ENCODE results near the gene PROK1.

The PROK1 gene

DNA sequence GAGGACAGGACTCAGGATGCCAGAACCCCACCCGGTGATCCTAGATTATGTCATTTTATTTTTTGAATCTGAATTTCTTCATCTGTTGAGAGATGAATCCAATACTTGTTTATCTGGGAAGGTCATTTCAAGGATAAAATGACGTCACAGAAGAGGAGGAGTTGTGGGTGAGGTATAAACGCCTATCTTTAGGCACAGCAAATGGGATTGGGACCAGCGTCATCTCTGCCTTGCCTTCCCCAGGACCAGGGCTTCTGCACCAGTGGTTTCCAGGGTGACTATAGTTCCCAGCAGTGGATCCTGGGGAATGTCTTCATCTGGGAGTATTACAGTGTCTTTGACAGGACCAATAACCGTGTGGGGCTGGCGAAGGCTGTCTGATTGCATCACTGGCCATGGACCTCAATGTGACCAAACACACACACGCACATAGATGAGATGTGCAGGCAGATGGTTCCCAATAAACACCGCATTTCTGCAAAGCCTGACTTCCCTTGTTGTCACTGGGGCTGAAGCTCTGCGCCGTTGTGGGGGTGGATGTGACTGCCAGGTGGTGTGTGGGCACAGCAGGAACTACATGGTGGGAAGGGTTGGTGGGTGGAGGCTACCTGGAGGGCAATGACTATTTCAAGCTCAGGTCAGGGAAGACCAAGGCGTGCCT lies 40.0 kb downstream of the PROK1 start:
- DNase-seq = no peak

DNA sequence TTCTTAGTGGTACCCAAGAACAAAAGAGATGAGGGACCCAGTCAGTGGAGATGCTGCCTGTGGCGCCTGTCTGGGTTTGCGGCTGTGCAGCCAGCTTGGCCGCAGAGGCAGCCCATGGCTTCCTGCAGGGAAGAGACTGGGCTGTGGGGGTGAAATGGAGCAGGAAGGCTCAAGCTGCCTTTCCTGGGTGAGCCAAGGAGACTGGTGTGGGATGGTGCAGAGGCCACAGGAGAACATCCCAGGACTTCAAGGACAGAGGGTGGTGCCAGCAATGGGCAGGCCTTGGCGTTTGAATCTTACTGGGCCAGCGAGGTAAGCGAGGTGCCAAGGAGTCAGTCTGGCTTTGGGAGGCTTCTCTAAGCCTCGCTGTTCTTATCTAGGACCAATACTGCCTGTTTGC lies 41.6 kb downstream of the PROK1 start:
- no peak for DNase-seq

DNA sequence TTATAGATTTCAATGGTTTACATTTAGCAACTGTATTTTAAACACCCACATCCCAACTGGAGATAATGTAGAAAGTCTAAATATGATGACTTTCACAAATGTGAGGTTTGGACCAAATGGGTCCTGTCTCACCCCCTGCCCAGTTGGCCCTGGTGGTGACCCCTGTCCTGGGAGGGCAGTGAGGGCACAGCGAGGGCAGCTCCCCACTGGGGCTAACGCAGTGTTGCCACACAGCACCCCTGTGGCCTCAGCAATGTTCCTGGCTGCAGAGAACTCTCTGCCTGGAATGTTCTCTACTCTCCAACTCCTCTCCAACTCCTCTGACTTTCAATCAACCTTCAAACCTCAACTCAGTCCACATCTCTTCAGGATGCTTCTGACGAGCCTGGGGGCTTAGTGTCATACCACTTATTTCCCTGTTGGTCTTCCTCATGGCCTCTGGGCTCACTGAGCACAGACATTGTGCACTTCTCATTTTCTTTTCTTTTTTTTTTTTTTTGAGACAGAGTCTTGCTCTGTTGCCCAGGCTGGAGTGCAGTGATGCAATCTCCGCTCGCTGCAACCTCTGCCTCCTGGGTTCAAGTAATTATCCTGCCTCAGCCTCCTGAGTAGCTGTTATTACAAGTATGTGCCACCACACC lies 42.2 kb downstream of the PROK1 start:
- DNase-seq = no peak

DNA sequence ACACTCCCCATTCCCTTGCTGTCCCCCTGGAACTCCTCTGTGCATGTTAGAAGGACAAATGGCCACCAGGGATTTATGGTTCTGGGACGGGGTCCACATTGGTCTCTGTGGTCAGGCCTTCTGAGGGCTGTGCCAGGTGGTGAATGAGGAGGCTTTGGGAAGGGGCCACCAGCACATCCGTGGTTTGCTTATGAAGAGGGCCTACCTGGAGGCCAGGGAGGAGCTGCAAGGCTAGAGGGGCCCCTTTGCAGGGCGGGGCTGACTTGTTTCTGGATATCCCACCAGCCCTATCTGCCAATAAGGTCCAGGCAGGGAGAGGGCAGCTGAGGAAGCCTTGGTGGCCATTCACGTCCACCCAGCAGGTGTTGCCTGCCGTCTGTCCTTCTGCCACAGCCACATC lies 43.1 kb downstream of the PROK1 start:
- DNase-seq = no peak

DNA sequence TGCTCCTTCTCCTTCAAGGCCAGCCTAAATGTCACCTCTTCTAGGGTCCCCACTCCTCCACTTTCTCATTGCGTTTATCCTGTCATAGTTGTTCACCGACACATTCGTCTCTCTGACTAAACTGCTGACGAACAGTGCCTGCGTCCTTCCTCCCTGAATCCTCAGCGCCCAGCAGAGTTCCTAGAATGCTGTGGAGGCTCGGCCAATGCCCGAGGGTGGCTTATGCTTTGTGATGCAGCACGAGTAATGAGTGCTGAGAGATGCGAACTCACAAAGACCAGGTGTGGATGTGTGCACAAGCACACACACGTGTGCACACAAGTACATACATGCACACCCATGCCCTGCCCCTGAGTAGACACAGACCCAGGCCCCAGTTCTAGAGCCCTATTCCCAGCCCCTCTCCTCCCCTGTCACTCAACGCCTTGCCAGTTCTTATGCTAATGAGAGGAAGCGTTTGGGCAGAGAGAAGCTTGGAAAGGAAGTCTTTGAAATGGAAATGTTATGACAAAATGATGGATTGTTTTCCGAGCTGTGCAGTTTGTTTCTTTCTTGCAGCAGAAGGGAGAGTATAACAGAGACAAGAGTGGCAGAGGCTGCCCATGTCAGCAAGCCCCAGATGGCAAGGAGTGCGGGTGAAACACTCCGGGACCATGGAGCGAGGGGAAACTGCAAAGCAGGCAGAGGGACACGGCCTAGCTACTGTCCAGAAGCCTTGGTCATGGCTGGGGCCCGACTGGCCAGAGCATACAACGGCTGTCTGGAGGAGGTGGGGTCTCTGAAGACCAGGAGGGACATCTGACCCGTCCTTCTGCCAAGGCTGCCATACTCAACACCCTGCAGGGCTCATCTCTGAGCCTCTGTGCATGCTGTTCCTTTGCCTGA lies 43.8 kb downstream of the PROK1 start:
- DNase-seq = no peak

DNA sequence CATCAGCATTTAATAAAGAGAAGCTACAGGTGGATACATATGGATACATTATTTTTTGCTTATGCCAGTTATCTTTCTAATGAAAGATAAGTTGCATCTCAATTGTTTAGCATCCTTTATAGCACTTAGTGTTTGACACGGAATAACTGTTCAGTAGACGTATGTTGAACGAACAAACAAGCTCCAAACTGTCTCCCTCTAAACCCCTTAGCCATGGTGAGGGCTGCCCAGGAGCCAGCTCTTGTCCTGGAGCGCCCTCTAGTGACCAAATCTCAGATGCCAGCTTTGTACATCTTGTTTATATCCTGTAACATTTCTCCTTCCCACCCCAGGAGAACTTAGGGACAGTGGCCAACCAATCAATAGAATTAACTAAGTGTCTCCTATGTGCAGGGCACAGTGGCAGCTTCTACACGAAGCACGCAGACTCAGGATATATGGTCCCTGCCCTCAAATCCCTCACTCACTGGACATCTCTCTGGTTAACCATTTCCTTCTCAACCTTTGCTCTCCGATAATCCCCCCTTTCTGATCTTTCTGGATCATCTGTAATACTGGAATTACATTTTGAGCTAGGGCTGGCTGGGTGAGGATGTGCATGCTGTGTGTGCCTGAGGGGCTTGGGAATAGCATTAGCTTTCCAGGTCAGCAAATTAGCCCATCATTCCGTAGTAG lies 45.1 kb downstream of the PROK1 start:
- peak; percentile 38 for DNase-seq

DNA sequence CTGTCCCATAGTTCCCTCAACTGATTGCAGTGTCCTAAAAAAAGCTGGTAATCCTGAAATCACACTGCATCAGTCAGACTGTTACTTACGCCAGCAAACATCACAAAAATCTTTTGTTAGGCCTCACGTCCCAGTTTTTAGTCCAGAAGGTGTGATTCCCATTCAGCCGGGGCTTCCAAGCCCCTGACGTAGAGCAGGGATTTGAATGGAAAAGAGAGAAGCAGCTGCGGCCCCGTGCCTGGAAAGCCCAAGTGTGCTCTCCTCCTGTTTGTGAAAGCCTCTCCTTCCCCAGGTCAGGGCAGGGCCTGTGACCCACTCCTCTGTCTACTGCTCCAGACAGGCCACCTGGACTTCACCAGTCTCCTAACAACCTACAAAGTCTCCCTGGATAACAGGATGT lies 47.3 kb downstream of the PROK1 start:
- no peak for DNase-seq

DNA sequence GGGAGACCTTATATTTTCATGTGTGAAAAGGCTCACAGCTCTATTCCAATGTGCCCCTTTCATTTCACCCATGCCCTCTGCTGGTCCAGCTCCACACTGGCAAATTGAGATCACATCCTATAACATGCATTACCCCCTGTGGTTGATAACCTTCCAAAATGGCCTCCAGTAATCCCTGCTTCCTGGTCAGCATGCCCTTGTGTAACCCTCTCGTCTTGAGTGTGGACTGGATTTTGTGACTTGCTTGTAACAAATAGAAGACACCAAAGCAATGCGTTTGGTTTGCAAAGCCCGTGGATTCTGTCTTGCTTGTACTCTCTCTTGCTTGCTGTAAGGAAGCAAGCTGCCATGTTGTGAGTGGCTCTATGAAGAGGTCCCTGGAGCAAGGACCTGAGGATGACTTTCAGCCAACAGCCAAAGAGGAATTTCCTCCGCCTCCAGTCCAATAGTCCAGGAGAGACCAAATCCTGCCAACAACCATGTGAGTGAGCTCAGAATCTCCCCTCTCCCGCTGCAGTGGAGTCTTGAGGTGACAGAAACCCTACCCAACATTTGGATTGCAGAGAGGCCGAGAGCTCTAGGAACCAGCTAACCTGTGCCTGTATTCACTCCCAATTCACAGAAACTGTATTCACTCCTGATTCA lies 50.7 kb downstream of the PROK1 start:
- DNase-seq = no peak

DNA sequence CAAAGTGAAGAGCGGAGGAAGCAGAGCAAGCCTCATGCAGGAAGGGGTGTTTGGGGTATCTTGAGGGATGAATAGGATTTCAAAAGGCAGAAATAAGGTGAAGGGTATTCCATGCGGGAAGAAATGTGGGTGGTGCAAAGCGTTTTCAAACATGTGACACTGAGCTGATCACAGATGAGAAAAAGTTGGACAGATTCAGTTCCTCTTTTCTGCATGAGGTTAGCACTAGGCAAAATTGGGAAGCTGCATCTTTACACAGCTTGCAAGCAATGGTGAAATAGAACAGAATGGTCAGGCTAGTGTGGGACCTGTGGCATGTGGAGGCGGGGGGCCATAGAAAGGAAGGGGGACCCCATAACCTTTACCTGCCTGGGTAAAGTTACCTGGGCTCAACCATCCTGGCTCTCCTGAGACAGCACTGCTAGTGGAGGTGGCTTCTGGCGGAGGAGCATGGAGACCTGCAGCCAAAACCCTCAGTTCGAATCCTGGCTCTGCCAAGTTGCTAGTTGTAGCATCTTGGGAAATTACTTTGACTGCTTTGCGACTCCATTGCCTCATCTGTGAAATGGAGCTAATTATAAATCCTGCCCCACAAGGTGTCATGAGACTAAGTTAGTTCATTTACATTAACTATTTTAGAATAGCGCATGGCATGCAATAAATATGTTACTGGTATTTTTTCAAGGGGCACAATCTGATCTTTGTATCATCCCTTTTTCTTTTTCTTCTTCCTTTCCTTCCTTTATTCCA lies 51.6 kb downstream of the PROK1 start:
- DNase-seq = no peak

DNA sequence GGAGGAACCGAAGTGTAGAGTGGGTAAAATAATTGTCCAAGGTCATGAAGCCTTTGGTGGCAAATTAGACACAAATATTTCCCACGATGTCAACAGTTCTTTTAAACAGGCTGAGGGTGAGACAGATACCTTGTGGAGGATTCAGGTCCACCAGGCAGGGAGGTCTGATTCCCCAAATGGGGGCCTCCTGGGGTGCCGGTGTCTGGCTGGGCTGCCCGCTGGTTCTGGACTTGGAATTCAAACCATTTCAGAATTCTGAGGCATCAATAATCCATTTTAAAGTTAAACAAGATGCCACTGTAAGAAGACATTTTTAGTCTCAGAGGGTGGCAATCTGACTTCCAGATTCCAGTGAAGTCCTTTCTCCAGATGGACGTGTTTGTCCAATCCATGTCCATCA lies 52.5 kb downstream of the PROK1 start:
- DNase-seq = no peak

DNA sequence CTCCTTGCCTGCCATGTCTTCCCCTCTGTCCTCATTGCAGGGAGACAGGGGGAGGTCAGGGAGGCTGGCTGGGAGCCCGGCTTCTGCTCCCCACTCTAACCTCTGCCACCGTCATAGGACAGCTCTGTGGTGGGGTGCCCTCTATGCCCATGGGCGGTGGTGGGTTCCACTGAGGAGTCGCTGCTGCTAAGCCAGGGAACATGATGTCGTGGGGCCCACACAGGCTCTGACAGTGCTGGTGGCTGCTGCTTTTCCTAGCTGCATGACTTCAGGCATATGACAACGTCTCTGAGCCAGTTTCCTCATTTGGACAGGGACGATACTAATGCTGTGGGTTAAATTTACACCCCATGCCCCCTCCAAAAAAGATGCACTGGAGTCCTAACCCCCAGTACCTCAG lies 53.3 kb downstream of the PROK1 start:
- DNase-seq = no peak

DNA sequence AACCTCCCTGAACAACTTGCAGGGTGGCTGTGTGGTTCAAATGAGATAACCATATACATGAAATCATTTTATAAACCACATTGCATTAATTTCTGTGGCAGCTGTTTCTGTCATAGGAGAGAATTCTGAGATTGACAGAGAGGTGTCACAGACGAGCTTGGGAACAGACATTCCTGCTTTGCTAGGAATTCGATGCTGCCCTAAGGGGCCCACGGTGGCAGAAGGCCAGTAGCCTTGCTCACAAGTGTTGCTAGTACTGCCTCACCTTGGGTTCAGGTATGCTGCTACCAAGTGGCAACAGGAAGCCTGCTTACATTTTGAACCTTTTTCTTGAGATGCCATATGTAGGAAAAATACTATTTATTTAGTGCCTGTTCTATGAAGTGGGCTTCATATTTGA lies 54.6 kb downstream of the PROK1 start:
- DNase-seq = no peak

DNA sequence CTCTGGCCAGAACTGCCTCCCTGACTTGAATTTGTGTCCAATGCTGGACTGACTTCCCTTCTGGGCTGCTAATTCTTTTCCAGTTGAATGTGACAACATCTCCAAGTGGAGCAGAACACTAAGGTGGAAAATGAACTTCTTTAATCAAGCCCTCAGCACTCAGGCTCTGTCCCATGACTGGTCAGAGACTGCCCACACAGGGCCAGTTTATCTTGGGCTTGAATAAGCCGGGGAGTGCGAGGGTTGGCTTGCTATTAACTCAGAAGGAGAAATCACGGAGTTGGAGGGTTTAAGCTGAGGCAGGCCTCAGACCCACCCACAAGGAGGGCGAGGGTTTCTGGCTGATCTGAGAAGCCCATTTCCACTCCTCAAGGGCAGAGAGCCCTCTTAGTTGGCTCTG lies 55.6 kb downstream of the PROK1 start:
- no peak for DNase-seq

Data from NCI-H2171 (cell line).